ENCODE data around the gene TULP3.

GRCh38 chr12:2974560-2974971, 83.9 kb downstream of the TULP3 start:
- TF ChIP-seq EZH2 (IDR thresholded peaks at IDR 0.05; ENCODE audit: low read depth): no peak
- TF ChIP-seq, protein P1, sequence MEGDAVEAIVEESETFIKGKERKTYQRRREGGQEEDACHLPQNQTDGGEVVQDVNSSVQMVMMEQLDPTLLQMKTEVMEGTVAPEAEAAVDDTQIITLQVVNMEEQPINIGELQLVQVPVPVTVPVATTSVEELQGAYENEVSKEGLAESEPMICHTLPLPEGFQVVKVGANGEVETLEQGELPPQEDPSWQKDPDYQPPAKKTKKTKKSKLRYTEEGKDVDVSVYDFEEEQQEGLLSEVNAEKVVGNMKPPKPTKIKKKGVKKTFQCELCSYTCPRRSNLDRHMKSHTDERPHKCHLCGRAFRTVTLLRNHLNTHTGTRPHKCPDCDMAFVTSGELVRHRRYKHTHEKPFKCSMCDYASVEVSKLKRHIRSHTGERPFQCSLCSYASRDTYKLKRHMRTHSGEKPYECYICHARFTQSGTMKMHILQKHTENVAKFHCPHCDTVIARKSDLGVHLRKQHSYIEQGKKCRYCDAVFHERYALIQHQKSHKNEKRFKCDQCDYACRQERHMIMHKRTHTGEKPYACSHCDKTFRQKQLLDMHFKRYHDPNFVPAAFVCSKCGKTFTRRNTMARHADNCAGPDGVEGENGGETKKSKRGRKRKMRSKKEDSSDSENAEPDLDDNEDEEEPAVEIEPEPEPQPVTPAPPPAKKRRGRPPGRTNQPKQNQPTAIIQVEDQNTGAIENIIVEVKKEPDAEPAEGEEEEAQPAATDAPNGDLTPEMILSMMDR (conservative IDR thresholded peaks at IDR 0.05): no peak

Data from PC-9 (cell line).